BE2C (cell line): ENCODE measurements around the gene SEPHS1.
"Not testable (repeated sequence)": the region's sequence is repeated elsewhere in the genome, so short reads cannot be mapped to it uniquely, and the experiment has no call there.

Experiments used
- DNase-seq: peaks from one replicate; pipeline ENCODE4 v3.0.0-alpha.2; 2020
- H3K27me3 ChIP-seq: fragments of 250-450 bp; sonication (Bioruptor Pico); 2 replicates; pipeline ENCODE4 v1.5.1; 2020; ENCODE audit warnings: mild to moderate bottlenecking
- H3K36me3 ChIP-seq: fragments of 250-450 bp; sonication (Bioruptor Pico); 2 replicates; pipeline ENCODE4 v1.5.1; 2020; ENCODE audit warnings: mild to moderate bottlenecking
- H3K4me1 ChIP-seq: fragments of 250-450 bp; sonication (Bioruptor Pico); 2 replicates; pipeline ENCODE4 v1.5.1; 2020
- H3K4me3 ChIP-seq: 2 replicates; pipeline ENCODE4 v1.5.1; 2011; ENCODE audit warnings: low read depth, low read length
- H3K9me3 ChIP-seq: fragments of 250-450 bp; sonication (Bioruptor Pico); 2 replicates; pipeline ENCODE4 v1.5.1; 2020
- CTCF ChIP-seq: IDR thresholded peaks from 2 replicates; pipeline ENCODE4 v1.5.1; 2012; ENCODE audit warnings: mild to moderate bottlenecking, low read depth, low read length

Gene SEPHS1

GRCh38 chr10:13382703-13383398, 34.8 kb upstream of the SEPHS1 start:
- no peak for DNase-seq
- H3K27me3 ChIP-seq, result peaks cover 32% of the 10 kb centered on the region
- no peak overlapping the region for H3K4me3 ChIP-seq
- H3K36me3 ChIP-seq, result no peaks in the 10 kb centered on the region
- no peaks in the 10 kb centered on the region for H3K9me3 ChIP-seq
- no peaks in the 10 kb centered on the region for H3K4me1 ChIP-seq
- TF ChIP-seq CTCF, result no peak

- H3K4me1 ChIP-seq, H3K9me3 ChIP-seq, H3K36me3 ChIP-seq, H3K4me3 ChIP-seq, DNase-seq: not testable (repeated sequence)
- H3K27me3 ChIP-seq, result peaks cover 18% of the 10 kb centered on the region
These were observed 31.0 kb upstream of the SEPHS1 start for GRCh38 chr10:13379061-13379460.

GRCh38 chr10:13376746-13377145, 28.7 kb upstream of the SEPHS1 start:
- no peak for TF ChIP-seq CTCF
- H3K36me3 ChIP-seq, result no peaks in the 10 kb centered on the region
- H3K27me3 ChIP-seq, result no peaks in the 10 kb centered on the region; the same call in none of the 2 replicates
- no peaks in the 10 kb centered on the region for H3K9me3 ChIP-seq
- no peaks in the 10 kb centered on the region for H3K4me1 ChIP-seq
- DNase-seq, result no peak
- H3K4me3 ChIP-seq, result no peak overlapping the region

- no peak for TF ChIP-seq CTCF
- Histone ChIP-seq H3K36me3 (no peaks in the 10 kb centered on the region), H3K4me1 (no peaks in the 10 kb centered on the region), H3K27me3 (no peaks in the 10 kb centered on the region; the same call in 1 of the 2 replicates), H3K4me3 (no peak overlapping the region), H3K9me3 (no peaks in the 10 kb centered on the region)
- DNase-seq, result no peak
These were observed 28.2 kb upstream of the SEPHS1 start for GRCh38 chr10:13376297-13376696.

- no peak for DNase-seq
- Histone ChIP-seq H3K9me3 (no peaks in the 10 kb centered on the region), H3K27me3 (no peaks in the 10 kb centered on the region; the same call in 1 of the 2 replicates), H3K36me3 (no peaks in the 10 kb centered on the region), H3K4me1 (no peaks in the 10 kb centered on the region), H3K4me3 (no peak overlapping the region)
- no peak for TF ChIP-seq CTCF
These were observed 27.7 kb upstream of the SEPHS1 start for GRCh38 chr10:13375791-13376190.

GRCh38 chr10:13373644-13374043, 25.6 kb upstream of the SEPHS1 start:
- Histone ChIP-seq H3K9me3 (no peaks in the 10 kb centered on the region), H3K4me3 (no peak overlapping the region), H3K36me3 (no peaks in the 10 kb centered on the region), H3K27me3 (no peaks in the 10 kb centered on the region; the same call in 1 of the 2 replicates), H3K4me1 (no peaks in the 10 kb centered on the region)
- DNase-seq, result no peak
- TF ChIP-seq CTCF, result no peak
